Endothelial cell of umbilical vein (primary cell): ENCODE results near the gene AJAP1. TPM values are rescaled to one million over a fixed set of nuclear protein-coding genes. Genes with fewer than 3 reads are reported as not detected.

ENCODE experiments used
- BruUV-seq: library from RNA; stranded (reverse); fragments of 400-500 nt; replicated peaks from 2 replicates; lab custom pipeline; 2021; lab: Mats Ljungman, UMichigan
- CTCF ChIA-PET: fragments of 300-600, 350-600 bp; sonication (Branson Sonifier 250); formaldehyde crosslinking; loops from one replicate; lab custom pipeline; 2021; ENCODE audit warnings: antibody characterized with exemption, inconsistent platforms; lab: Charles Lee
- POLR2A ChIA-PET: fragments of 300-600, 350-600 bp; sonication (Branson Sonifier 250); formaldehyde crosslinking; loops from one replicate; lab custom pipeline; 2021; ENCODE audit warnings: antibody characterized with exemption, inconsistent platforms; lab: Charles Lee
- DNase-seq: peaks from one replicate; pipeline ENCODE4 v3.0.0-alpha.2; 2011; ENCODE audit warnings: low read depth, low spot score
- FAIRE-seq: peaks from 2 replicates; lab custom pipeline; 2011; peaks lifted over from hg19 to GRCh38; lab: Jason Lieb, UNC
- H2AFZ ChIP-seq: 2 replicates; pipeline ENCODE4 v1.6.0; 2012; ENCODE audit warnings: low read depth, low read length, control low read depth, inconsistent platforms
- H3K27ac ChIP-seq: 2 replicates; pipeline ENCODE4 v1.5.1; 2011; ENCODE audit warnings: low read depth, mild to moderate bottlenecking, control low read depth, low read length, moderate library complexity; ENCODE audit not compliant: insufficient read depth
- H3K27me3 ChIP-seq, 2 experiments: 2 replicates each; pipeline versions ENCODE4 v1.6.0 to v1.6.1; 2011; ENCODE audit warnings: low read length in 2 of 2, mixed read lengths in 1 of 2; ENCODE audit not compliant: control insufficient read depth in 2 of 2, insufficient read depth in 2 of 2
- H3K36me3 ChIP-seq, 2 experiments: 2 replicates in 1 of 2; 3 replicates in 1 of 2; pipeline ENCODE4 v1.5.1; 2011; ENCODE audit warnings: low read length in 2 of 2, mild to moderate bottlenecking in 1 of 2, moderate library complexity in 1 of 2; ENCODE audit not compliant: control insufficient read depth in 2 of 2, insufficient read depth in 2 of 2; ENCODE audit errors: extremely low read depth in 1 of 2
- H3K4me1 ChIP-seq: 3 replicates; pipeline ENCODE4 v1.5.1; 2011; ENCODE audit warnings: mild to moderate bottlenecking, low read length; ENCODE audit not compliant: control insufficient read depth, insufficient read depth; ENCODE audit errors: extremely low read depth
- H3K4me2 ChIP-seq: 2 replicates; pipeline ENCODE4 v1.6.1; 2011; ENCODE audit warnings: low read length, control low read depth, mixed read lengths; ENCODE audit not compliant: insufficient read depth
- H3K4me3 ChIP-seq, 3 experiments: fragments of 200-600 bp in 1 of 3; sonication (generic), shearing (Covaris generic) in 1 of 3; replicated peaks in 1 of 3; 2 replicates each; pipeline ENCODE4 v1.5.1; 2011 to 2016; ENCODE audit warnings: control low read depth in 3 of 3, low read length in 3 of 3, mild to moderate bottlenecking in 2 of 3, inconsistent platforms in 1 of 3, low read depth in 1 of 3, moderate library complexity in 1 of 3; ENCODE audit not compliant: insufficient read depth in 1 of 3
- H3K79me2 ChIP-seq: 2 replicates; pipeline ENCODE4 v1.6.0; 2012; ENCODE audit warnings: low read length, inconsistent platforms; ENCODE audit not compliant: control insufficient read depth, insufficient read depth
- H3K9ac ChIP-seq: replicated peaks from 2 replicates; pipeline ENCODE3; 2011; ENCODE audit warnings: low read length, control low read depth; ENCODE audit not compliant: insufficient read depth; ENCODE audit errors: extremely low read depth
- H3K9me1 ChIP-seq: replicated peaks from 3 replicates; pipeline ENCODE4 v1.6.0; 2011; ENCODE audit warnings: mild to moderate bottlenecking, low read length; ENCODE audit not compliant: control insufficient read depth, insufficient read depth; ENCODE audit errors: extremely low read depth
- H3K9me3 ChIP-seq: replicated peaks from 2 replicates; pipeline ENCODE4 v1.5.1; 2012; ENCODE audit warnings: low read length, inconsistent platforms; ENCODE audit not compliant: control insufficient read depth, insufficient read depth
- H4K20me1 ChIP-seq: replicated peaks from 2 replicates; pipeline ENCODE3; 2011; ENCODE audit warnings: mild to moderate bottlenecking, low read length; ENCODE audit not compliant: control insufficient read depth, insufficient read depth; ENCODE audit errors: extremely low read depth
- EZH2 ChIP-seq: IDR thresholded peaks from 2 replicates; pipeline ENCODE4 v1.6.1; 2012; ENCODE audit warnings: borderline replicate concordance, low read depth, mild to moderate bottlenecking, moderate library complexity, low read length, inconsistent platforms; ENCODE audit not compliant: severe bottlenecking
- FOS ChIP-seq: IDR thresholded peaks from 2 replicates; pipeline ENCODE4 v1.6.1; 2011; ENCODE audit warnings: mild to moderate bottlenecking, low read length, moderate library complexity, borderline replicate concordance; ENCODE audit not compliant: insufficient read depth
- GATA2 ChIP-seq: IDR thresholded peaks from 2 replicates; pipeline ENCODE4 v1.7.0; 2011; ENCODE audit warnings: low read depth, mild to moderate bottlenecking, moderate library complexity, mixed read lengths, low read length; ENCODE audit not compliant: insufficient read length, insufficient read depth
- JUN ChIP-seq: IDR thresholded peaks from 2 replicates; pipeline ENCODE4 v1.6.1; 2011; ENCODE audit warnings: borderline replicate concordance, low read depth; ENCODE audit not compliant: insufficient read length, insufficient read depth
- POLR2A ChIP-seq: IDR thresholded peaks from 2 replicates; pipeline ENCODE4 v1.6.1; 2012; ENCODE audit warnings: low read depth, mild to moderate bottlenecking, control low read depth, low read length
- POLR2AphosphoS5 ChIP-seq: IDR thresholded peaks from 2 replicates; pipeline ENCODE4 v1.6.1; 2012; ENCODE audit warnings: low read depth, mild to moderate bottlenecking, control low read depth, low read length, moderate library complexity; ENCODE audit not compliant: insufficient read depth
- dilution Hi-C: fragments of 300-500 bp; cut with MboI; formaldehyde crosslinking; loops from one replicate; pipeline ENCODE4 v1.15.0; 2019; ENCODE audit warnings: low sequenced_read_pairs; ENCODE audit not compliant: extremely low pct_ligation_motif_present
- intact Hi-C: fragments of 100-400 bp; cut with micrococcal nuclease; formaldehyde crosslinking; loops from one replicate; pipeline ENCODE4 v1.10.0; 2022
- polyA plus RNA-seq, 4 experiments: library from polyadenylated mRNA; depleted of rRNA in 3 of 4; stranded (reverse) in 3 of 4; unstranded in 1 of 4; fragments of >200 nt; gene quantifications; 2 replicates each; pipeline versions ENCODE4 v1.2.1 to v1.2.3, GENCODE V29; 2011 to 2012; ENCODE audit warnings: missing spikeins in 1 of 4
- total RNA-seq: library from RNA; stranded (reverse); gene quantifications from 2 replicates; pipeline ENCODE4 v1.2.3, GENCODE V29; 2021
- TF ChIP-seq, protein P1 (sequence below): IDR thresholded peaks from 2 replicates; pipeline ENCODE4 v1.6.1; 2011; ENCODE audit not compliant: insufficient read depth, insufficient read length
- TF ChIP-seq, protein P2 (sequence below), 2 donors: IDR thresholded peaks; 1 replicate in 1 of 2; 2 replicates in 1 of 2; pipeline ENCODE4 v1.5.1; 2011; ENCODE audit warnings: low read length in 2 of 2, mild to moderate bottlenecking in 2 of 2, moderate library complexity in 2 of 2, control low read depth in 1 of 2, inconsistent platforms in 1 of 2, low read depth in 1 of 2; ENCODE audit not compliant: insufficient read depth in 1 of 2; ENCODE audit errors: extremely low read depth in 1 of 2

Gene AJAP1
- total and polyA plus RNA-seq, 2 donors (not counting 3 experiments of a cell fraction or from before 2014, with no cell fraction given) = not detected

DNA sequence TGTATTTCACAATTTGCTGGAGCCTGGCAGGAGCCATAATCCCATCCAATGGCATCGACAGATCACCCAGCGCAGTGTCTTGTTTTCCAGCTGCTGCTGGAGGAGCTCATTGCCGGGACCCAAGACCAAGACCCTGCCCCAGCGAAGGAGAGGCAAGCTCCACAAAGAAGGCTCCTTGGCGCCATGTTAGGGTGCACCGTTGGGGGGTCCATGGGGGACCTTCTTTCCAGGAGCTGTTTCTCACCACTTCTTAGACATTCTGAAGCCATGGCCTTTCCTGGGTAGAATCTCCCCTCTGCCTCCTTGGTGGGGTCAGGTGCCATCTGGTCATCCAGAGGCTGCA lies 31.1 kb downstream of the AJAP1 start:
- Histone ChIP-seq H3K4me2 (no peak overlapping the region), H3K9me1 (no peaks in the 10 kb centered on the region), H3K4me3 (no peak overlapping the region), H3K79me2 (no peaks in the 10 kb centered on the region), H3K27ac (no peak overlapping the region), H3K9ac (no peak overlapping the region), H3K4me1 (no peaks in the 10 kb centered on the region), H3K9me3 (peaks cover 2% of the 10 kb centered on the region), H4K20me1 (no peaks in the 10 kb centered on the region), H3K27me3 (no peaks in the 10 kb centered on the region), H2AFZ (no peak overlapping the region), H3K36me3 (no peaks in the 10 kb centered on the region)
- ChIA-PET POLR2A (no interaction called here), CTCF (no interaction called here)
- intact Hi-C loops = no loop called here
- dilution Hi-C loops = no loop called here
- TF ChIP-seq EZH2 (no peak), FOS (no peak), POLR2A (no peak)
- DNase-seq (no peak), FAIRE-seq (no peak)
- BruUV-seq = no TSS peak

DNA sequence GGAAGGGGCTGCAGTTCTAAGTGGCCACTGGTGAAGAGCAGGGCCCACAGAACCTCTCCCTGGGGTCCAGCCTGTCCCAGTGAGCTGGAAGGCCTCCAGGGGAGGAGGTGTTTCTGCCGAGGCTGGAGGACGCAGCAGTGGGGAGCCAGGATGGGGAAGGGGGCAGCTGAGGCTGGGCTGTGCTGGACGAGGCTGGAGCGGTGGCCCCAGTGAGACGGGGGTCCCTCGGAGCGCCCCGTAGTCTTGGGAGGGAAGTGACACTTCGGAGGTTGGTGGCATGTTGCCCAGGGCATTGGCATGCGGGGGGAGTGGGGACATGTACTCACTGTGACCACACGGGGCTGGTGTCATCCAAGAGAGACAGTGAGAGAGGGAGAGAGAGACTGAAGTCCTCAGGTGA lies 33.5 kb downstream of the AJAP1 start:
- dilution Hi-C loops = no loop called here
- Histone ChIP-seq H3K4me3 (no peak overlapping the region), H2AFZ (no peak overlapping the region), H3K9me1 (no peaks in the 10 kb centered on the region), H3K27me3 (no peaks in the 10 kb centered on the region), H3K36me3 (no peaks in the 10 kb centered on the region), H3K9ac (no peak overlapping the region), H3K4me1 (no peaks in the 10 kb centered on the region), H3K27ac (no peak overlapping the region), H3K4me2 (no peak overlapping the region), H3K9me3 (peaks cover 3% of the 10 kb centered on the region), H3K79me2 (no peaks in the 10 kb centered on the region), H4K20me1 (no peaks in the 10 kb centered on the region)
- POLR2A ChIA-PET = no interaction called here
- no peak for FAIRE-seq
- intact Hi-C loops = no loop called here
- CTCF ChIA-PET = no interaction called here
- no peak for DNase-seq
- no TSS peak for BruUV-seq
- TF ChIP-seq EZH2 (no peak), POLR2AphosphoS5 (no peak), FOS (no peak), JUN (no peak), GATA2 (no peak), POLR2A (no peak)
- TF ChIP-seq, protein P1, sequence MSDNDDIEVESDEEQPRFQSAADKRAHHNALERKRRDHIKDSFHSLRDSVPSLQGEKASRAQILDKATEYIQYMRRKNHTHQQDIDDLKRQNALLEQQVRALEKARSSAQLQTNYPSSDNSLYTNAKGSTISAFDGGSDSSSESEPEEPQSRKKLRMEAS = no peak
- TF ChIP-seq, protein P2, sequence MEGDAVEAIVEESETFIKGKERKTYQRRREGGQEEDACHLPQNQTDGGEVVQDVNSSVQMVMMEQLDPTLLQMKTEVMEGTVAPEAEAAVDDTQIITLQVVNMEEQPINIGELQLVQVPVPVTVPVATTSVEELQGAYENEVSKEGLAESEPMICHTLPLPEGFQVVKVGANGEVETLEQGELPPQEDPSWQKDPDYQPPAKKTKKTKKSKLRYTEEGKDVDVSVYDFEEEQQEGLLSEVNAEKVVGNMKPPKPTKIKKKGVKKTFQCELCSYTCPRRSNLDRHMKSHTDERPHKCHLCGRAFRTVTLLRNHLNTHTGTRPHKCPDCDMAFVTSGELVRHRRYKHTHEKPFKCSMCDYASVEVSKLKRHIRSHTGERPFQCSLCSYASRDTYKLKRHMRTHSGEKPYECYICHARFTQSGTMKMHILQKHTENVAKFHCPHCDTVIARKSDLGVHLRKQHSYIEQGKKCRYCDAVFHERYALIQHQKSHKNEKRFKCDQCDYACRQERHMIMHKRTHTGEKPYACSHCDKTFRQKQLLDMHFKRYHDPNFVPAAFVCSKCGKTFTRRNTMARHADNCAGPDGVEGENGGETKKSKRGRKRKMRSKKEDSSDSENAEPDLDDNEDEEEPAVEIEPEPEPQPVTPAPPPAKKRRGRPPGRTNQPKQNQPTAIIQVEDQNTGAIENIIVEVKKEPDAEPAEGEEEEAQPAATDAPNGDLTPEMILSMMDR (IDR thresholded peaks at IDR 0.05; ENCODE audit: extremely low read depth in 1 of 2, insufficient read depth in 1 of 2, low read depth in 1 of 2, low read length in 2 of 2) = no peak
